Stimulated activated CD8-positive, alpha-beta memory T cell treated with anti-CD3 and anti-CD28 coated beads, Interleukin-15, amount 100 ng/mL, for 1 hour (primary cell): Measurements from ENCODE around the gene SLC5A2.
"Not testable (repeated sequence)": the region's sequence is repeated elsewhere in the genome, so short reads cannot be mapped to it uniquely, and the experiment has no call there.

Experiments used
- DNase-seq: peaks from one replicate; pipeline ENCODE4 v3.0.0-alpha.2; 2020; ENCODE audit warnings: low read depth

Gene SLC5A2

GRCh38 chr16:31475946-31476302 lies 7.0 kb upstream of the SLC5A2 start:
- DNase-seq = no peak

- DNase-seq = peak; percentile 79
Observed at GRCh38 chr16:31476303-31477219, 6.4 kb upstream of the SLC5A2 start.

GRCh38 chr16:31477220-31478216 lies 5.4 kb upstream of the SLC5A2 start:
- no peak for DNase-seq

DNA sequence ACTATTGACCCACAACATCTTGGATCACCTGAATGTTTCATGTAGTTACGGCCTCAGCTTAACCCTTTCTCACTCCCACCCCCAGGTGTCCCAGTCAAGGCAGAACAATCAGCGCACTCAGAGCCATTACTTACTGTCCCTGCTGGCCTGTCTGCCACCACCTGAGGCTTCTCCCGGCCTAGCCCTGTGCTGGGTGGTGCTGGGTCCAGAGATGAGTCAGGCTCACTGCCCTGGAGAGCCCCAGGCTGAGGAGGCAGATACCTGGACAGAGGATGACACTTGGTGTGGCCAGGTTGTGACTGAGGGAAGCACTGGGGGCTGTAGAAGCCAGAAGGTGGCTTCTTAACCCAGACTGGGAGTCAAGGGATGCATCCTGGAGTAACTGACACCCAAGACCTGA lies 4.0 kb upstream of the SLC5A2 start:
- no peak for DNase-seq

GRCh38 chr16:31479751-31480150 lies 3.2 kb upstream of the SLC5A2 start:
- no peak for DNase-seq

DNA sequence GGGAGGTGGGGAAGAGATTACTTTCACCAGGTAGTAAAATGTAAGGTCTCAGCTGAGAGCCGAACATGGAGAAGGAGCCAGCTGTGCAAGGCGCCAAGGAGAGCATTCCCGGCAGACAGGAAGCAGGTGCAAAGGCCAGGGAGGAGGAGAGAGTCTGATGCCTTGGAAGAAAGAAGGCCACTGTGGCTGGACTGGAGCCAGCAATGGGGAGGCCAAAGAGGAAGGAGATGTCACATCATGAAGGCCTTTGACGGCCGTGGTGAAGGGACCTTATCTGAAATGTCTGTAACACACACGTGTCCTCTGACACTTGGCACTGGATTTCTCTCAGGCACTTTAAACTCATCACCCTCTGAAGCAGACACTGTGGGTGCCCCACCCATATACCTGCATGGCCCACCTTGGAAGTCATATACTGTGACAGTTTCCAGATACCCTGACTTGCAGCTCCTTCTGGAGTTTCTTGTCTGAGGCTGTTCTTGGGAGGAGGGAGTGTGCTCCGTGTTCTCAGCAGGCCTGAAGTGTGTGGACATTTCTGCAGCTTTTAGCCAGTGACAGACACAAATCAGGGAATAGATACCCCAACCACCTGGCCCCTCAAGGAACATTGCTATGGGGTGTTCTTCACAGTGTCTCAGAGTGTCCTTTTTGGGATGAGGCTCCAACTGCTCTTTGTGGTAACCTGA lies 1.9 kb upstream of the SLC5A2 start:
- no peak for DNase-seq

GRCh38 chr16:31484048-31484447 lies 1.1 kb downstream of the SLC5A2 start:
- DNase-seq = not testable (repeated sequence)

- DNase-seq = no peak
Observed at GRCh38 chr16:31484491-31485171, 1.7 kb downstream of the SLC5A2 start.

DNA sequence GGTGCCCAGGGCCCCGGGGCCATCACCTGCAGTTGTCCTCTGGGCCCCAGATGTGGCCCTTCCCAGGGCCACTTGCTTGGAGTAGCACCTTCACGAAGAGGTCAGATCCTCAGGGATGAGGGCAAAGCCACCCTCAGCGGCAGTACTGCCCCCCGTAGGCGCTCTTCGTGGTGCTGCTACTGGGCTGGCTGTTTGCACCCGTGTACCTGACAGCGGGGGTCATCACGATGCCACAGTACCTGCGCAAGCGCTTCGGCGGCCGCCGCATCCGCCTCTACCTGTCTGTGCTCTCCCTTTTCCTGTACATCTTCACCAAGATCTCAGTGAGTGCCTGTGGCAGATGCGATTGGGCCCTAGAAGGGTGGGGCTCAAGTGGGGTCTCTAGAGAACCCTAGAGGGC lies 2.6 kb downstream of the SLC5A2 start:
- DNase-seq = no peak

GRCh38 chr16:31486045-31486444 lies 3.1 kb downstream of the SLC5A2 start:
- DNase-seq = no peak

DNA sequence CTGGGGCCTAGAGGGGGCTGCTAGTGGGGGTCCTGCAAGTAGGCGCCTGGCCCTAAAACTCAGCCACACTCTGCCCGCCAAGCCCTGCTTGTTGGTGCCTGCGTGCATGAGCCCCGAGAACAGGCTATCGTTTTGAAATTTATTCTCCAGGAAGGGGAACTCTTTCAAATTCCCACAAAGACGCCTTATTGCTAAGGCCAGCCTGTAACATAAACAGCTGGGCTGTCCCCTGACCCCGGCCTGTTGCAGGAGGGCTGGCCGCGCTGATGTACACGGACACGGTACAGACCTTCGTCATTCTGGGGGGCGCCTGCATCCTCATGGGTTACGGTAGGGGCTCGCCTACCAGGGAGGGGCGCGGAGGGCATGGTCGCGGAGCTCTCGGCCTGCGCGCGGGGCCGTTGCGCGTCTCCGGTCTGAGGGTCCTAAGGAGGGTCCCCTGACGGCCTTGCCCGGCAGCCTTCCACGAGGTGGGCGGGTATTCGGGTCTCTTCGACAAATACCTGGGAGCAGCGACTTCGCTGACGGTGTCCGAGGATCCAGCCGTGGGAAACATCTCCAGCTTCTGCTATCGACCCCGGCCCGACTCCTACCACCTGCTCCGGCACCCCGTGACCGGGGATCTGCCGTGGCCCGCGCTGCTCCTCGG lies 4.3 kb downstream of the SLC5A2 start:
- DNase-seq = no peak

DNA sequence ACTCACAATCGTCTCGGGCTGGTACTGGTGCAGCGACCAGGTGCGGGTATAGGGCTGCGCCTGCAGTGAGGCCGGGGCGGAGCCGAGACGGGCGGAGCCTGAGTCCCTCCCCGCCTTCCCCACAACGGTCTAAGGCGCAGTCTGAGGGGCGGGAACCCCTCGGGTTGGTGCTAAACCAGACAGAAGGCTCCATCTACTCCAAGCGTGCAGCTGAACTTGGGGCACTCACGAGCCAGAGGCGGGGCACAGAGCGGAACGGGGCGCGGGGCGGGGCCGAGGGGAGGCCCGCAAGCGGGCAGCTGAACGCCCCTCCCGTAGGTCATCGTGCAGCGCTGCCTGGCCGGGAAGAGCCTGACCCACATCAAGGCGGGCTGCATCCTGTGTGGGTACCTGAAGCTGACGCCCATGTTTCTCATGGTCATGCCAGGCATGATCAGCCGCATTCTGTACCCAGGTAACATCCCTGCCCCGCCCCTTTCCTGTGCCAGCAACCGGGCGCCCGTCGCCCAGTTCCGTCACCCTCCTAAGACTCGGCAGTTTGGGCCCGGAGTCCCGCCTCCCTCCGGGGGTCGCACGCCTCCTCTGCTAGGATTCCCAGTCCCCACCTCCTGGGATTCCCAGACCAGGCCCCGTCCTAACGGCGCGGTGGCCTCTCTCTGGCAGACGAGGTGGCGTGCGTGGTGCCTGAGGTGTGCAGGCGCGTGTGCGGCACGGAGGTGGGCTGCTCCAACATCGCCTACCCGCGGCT lies 5.0 kb downstream of the SLC5A2 start:
- DNase-seq = peak; percentile 41

DNA sequence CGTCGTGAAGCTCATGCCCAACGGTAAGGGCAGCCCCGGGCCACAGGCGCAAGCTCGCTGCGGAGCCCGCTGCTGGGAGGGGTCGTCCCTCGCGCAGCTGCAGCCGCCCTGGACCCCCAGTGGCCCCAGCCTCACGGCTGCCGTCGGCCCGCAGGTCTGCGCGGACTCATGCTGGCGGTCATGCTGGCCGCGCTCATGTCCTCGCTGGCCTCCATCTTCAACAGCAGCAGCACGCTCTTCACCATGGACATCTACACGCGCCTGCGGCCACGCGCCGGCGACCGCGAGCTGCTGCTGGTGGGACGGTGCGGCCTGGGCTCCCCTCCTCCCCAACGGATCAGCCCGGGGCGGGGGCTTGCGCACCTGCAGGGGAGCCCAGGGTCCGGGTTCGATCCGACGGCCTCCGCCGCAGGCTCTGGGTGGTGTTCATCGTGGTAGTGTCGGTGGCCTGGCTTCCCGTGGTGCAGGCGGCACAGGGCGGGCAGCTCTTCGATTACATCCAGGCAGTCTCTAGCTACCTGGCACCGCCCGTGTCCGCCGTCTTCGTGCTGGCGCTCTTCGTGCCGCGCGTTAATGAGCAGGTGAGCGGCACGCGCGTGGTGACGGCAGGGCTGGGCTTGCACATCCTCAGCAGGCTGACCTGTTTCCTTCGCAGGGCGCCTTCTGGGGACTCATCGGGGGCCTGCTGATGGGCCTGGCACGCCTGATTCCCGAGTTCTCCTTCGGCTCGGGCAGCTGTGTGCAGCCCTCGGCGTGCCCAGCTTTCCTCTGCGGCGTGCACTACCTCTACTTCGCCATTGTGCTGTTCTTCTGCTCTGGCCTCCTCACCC lies 5.8 kb downstream of the SLC5A2 start:
- DNase-seq = no peak

GRCh38 chr16:31489298-31489564 lies 6.3 kb downstream of the SLC5A2 start:
- no peak for DNase-seq

- DNase-seq = no peak
Observed at GRCh38 chr16:31489616-31490584, 7.0 kb downstream of the SLC5A2 start.

DNA sequence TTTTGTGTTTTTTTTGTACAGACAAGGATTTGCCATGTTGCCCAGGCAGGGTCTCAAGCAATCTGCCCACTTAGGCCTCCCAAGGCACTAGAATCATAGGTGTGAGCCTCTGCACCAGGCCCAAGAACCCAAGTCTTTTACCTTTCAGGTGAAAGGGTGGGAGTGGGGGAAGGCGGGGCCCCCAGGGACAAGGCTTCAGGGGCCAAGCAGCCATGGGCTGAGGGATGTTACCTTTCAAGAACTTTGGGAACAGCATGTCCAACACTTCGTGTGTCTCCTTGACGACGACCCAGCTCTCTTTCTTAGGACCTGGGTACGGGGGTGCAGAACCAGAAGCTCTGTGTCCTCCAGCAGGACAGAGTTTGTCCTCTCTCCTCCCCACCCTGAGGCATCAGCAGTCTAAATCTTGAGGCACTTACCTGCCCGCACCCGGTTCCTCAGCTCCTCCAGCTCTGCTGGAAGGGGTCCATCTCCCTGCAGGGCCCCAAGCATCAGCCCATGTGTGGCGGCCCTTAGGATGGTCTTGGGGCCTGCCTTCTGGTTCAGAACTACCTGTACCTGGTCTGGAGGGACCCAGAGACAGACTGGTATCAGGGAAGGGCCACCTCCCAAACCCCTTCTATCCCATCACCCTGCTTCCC lies 9.0 kb downstream of the SLC5A2 start:
- no peak for DNase-seq

DNA sequence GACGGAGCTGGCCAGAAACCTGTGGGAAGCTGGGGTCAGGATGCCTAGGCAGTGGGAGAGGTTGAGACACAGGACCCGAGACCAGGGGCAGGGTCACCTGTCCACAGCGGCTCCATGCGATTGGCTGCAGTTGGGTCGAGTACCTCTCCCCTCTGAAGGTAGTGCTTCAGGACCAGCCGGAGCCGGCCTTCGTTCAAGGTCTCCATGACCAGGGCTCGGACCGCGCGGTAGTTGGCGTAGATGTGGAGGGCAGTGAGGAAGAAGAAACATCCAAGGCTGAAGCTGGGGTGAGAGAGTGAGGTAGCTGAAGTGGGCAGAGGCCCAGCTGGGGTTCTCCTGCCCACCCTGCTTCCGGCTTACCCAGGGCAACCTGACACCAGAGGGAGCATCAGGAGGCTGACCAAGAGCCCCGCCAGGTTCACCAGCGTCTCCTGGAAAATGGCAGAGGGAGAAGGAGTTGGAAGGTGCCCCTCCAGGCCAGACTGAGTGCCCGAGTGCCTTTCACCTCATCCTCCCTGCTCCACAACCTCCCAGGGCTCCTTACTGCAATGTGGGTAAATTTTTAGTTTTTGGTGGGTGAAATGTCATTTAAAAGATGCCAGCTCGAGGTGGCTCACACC lies 10.7 kb downstream of the SLC5A2 start:
- no peak for DNase-seq

- no peak for DNase-seq
Observed at GRCh38 chr16:31496670-31497069, 13.7 kb downstream of the SLC5A2 start.
